GM21576 (cell line): ENCODE measurements around the gene IL26.

Experiments used
- ATAC-seq: cut with Tn5 transposase; IDR thresholded peaks from one replicate; pipeline ENCODE4 v1.9.1; 2021; ENCODE audit warnings: mild to moderate bottlenecking, moderate library complexity; ENCODE audit not compliant: unreplicated experiment

Gene IL26

GRCh38 chr12:68225576-68226476 is at the start of gene IL26:
TSS of gene IL26 (minus strand) at chr12:68225810. CDS start at chr12:68225756, 54 bp downstream.
- ATAC-seq = no peak

DNA sequence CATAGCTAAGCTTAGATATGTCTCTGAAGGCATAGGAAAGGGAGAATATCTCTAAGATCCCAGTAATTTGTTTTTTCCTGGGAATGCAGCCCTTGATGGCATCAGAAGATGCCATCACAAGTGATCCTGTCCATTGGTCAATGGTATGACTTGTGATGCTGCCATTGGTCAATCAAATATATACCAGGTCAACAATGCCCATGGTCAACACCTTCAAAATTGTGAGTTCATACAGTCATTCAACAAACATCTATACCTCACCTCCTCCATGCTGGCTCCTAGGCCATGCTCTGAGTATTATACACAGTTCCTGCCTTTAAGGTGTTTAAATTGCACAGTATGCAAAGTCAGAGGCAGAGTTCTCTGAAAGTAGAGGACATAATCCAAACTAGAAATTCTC is 47.1 kb upstream of the IL26 start:
- ATAC-seq = no peak

DNA sequence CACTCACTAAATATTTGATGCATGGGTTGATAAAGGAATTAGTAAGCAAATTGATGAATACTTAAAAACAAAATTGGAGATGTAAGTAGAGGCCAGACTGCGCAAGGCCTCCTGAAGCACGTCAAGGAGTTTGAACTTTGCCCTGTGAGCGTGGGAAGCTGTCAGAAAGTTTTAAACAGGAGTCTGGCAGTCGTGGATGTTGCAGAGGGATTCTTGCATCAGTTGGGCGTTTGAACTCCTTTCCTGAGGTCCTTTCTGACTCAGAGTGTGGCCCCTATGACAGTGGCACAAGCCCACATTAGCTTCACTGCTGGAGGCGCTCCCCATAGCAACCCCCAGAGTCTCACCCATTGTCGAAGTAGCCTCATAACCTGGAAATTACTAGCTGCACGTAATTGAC is 45.7 kb upstream of the IL26 start:
- no peak for ATAC-seq

DNA sequence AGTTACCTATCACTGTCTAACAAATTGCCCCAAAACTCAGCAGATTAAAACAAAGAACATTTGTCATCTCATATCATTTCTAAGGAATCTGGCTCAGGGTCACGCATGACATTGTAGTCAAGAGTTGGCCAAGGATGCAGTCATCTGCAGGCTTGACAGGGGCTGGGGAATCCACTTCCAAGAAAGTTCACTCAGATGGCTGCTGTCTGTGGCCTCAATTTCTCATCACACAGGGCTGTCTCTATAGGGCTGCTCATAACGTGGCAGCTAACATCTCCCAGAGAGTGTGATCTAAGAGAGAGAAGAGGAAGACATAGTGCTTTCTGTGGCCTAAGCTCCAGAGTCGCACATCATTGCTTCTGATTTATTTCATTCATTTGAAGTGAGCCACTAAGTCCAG is 44.7 kb upstream of the IL26 start:
- no peak for ATAC-seq

DNA sequence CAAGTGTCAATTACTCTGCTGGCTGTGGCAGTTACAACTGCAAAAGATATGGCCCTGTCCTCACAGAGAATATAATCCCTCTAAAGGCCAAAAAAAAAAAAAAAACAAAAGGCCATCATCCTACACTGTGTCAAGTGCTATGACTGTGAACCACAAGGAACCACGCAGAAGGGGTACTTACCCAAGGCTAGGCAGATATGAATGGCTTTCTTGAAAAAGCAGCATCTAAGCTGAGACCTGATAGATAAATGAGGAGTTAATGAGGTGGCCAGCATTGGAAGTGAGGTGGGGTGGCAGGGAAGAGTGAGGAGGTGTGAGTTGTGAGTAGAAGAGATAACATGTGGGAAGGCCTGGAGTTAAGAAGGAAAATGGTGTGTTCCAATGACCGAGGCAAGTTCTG is 44.2 kb upstream of the IL26 start:
- no peak for ATAC-seq

DNA sequence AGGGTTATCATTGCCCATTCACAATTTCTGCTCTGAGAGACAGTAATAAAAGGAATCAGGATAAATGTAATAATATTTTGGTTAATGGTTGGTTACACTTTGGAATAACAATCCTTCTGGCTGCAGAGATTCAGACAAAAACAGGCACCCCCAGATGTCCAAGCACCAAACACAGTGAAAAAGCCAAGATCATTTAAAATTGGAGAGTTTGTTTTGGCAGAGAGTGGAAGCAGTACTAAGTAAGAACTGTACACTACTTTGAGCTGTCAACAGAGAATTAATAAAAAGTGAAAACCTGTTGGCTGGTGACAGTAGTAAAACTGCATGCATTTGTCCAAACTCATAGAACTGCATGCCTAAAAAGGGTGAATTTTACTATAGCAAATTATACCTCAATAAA is 43.4 kb upstream of the IL26 start:
- no peak for ATAC-seq

GRCh38 chr12:68267892-68268396 is 42.3 kb upstream of the IL26 start:
- ATAC-seq = no peak

DNA sequence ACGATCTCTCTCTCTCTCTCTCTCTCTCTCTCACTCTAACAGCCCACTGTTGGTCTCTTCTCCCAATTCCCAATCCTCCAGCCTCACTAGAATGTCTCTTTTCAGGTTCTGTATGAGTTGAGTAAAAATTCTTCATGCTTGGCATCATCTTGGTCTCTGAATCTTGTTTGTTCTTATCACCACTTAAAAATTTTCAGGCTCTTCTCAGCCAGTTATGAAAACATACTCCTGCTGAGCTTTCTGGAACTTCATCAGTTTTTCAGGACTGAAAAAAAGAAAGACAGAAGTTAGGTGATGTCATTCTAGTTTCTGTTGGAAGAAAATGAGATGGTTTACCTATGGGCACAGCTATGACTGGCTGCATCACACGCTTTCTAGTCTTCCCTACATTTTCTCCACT is 39.2 kb upstream of the IL26 start:
- ATAC-seq = no peak

DNA sequence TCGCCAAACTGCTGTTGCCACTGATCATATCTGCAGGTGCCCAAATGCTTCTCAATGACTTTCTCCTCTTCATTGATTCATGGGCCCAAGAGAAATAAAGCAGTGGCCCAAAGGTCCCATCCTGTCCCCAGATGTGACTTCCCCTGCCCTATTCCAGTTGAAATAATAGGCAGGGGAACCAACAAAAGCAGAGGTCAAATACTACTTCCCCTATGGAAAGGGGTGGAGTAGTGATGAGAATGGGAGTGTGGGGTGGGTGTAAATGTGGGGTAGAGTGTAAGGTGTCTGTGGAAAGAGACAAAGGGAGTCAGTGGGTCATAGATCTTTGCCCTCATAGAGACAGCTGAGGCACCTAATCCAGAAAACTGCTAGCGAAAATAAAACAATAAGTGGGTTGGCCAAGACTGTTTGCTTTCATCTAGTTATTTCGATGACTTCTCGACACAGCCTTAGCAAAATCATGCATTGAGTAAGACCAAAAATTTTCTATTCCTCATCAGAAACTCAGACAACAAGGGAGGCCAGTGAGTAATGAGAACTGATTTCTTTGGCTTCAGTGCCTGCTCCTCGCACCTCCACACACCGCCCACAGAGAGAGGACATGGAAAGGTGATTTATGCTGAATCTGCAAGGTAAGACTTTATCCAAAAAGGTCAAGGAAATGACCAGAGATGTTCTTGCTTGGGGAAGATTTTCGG is 38.7 kb upstream of the IL26 start:
- ATAC-seq = no peak

GRCh38 chr12:68263366-68263765 is 37.8 kb upstream of the IL26 start:
- no peak for ATAC-seq

- no peak for ATAC-seq
Measured at GRCh38 chr12:68261896-68262295, 36.3 kb upstream of the IL26 start.

DNA sequence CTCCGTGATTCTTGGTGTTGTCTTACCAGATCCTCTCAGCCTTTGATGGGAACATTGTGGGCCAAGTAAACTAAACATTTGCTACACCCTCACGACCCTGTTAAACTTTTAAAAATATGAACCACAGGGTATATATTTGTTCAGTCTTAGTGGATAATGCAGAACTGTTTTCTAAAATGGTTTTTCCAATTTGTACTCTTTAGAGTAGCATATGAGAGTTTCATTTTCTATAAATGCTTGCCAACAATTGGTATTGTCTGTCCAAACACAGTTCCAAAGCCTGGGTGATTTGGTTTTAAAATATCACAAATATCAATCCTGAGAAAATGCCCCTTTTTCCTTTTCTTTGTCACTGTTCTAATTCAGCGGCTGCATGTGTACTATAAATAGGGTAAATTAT is 34.5 kb upstream of the IL26 start:
- ATAC-seq = no peak

- ATAC-seq = no peak
Measured at GRCh38 chr12:68259318-68259940, 33.8 kb upstream of the IL26 start.

GRCh38 chr12:68253504-68253903 is 27.9 kb upstream of the IL26 start, which contains the start of gene IL22:
TSS of gene IL22 (minus strand) at chr12:68253604. CDS start at chr12:68253448, 156 bp downstream.
- no peak for ATAC-seq

DNA sequence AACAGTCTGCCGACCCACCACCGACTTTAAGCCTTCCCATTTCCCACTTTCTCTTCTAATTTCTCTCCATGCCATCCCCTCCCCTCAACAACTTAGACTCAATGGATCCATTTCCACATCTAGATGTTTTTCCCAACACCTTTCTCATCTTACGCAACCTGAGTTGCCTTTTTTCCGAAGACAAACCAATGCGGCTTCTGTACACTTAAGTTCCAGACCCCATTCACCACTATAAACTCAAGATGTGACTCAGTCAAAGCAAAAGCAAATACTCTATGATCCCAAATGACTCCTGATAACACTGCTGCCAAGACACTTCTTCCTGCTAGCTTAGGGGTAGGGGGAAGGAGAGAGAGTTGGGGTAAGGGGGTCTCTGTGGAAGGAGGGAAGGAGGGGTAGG is 26.5 kb upstream of the IL26 start:
- ATAC-seq = no peak

DNA sequence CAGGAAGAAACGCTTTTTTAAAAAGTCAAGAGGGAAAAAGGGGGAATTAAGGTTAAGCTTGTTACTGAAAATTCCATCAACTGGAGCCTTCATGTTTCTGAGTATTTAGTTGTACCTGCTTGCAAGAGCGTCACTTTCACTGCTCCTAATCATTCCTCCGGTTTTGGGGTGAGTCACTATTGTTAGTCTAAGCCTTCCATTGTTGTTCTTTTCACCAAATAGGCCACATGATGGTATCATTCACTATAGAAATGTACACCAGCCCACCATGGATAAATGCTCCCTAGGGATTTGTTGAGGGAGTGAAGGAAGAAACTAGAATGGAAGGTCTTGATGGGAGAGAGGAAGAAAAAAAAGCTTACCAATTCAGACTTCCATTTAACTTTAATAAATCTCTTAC is 24.8 kb upstream of the IL26 start:
- ATAC-seq = no peak

DNA sequence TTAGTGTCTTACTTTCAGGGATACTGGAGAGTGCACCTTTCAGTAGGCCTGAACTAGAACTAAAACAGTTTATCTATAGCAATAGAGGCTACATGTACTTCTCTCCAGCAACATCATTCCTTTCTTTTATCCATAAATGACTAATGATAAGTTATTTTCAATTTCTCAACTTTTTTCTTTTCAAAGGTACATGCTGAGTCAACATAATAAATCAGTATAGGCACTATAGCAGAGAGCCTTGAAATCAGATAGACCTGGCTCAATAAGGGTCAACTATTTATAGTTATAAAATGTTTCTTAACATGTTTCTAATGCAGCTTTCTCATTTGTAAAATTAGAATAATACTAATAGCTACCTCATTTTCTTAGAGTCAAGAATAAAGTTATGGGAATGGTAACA is 22.2 kb upstream of the IL26 start:
- no peak for ATAC-seq

DNA sequence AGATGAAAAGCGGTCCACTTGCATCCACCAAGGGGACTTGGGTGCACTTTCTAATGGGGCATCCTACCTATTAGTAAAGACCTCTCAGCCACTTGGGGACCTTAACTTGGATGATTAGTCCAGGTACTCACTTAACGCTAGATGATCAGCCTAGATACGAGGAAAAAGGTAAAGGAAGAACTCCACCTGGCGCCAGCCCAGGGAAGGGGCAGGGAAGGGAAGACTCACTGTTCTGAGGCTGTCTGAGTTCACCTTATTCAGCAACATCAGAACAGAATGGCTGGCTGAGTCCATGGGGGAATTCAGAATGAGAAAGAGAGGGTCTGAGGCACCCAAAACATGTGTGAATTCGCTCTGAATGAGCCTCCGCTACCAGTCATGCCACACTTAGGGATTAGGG is 20.7 kb upstream of the IL26 start:
- no peak for ATAC-seq

GRCh38 chr12:68245180-68246021 is 19.8 kb upstream of the IL26 start:
- no peak for ATAC-seq

DNA sequence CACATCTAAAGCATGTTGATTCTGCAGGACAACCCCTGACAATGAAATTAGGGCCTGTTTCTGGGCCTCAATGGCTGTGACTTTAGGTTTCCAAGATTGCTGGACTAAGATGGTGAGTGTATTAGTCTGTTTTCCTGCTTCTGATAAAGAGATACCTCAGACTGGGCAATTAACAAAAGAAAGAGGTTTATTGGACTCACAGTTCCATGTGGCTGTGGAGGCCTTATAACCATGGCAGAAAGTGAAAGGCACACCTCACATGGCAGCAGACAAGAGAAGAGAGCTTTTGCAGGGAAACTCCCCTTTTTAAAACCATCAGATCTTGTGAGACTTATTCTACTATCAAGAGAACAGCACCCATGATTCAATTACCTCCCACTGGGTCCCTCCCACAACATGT is 17.2 kb upstream of the IL26 start:
- no peak for ATAC-seq

DNA sequence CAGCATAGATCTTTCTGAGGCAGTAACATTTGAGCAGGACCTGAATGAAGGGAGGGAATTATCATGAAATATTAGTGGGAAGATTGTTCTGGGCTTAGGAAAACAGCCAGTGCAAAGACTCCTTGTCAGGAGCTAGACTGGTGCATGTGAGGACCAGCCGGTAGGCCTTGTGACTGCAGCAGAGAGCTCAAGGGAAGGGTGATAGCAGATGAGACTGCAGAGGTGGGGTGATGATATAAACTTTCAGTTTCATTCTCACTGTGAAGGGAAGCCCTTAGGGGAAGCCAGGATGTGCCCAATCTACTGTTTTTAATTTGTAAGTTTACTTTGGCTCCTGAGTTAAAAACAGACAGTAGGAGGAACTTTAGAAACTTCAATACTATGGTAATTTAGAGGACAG is 15.4 kb upstream of the IL26 start:
- ATAC-seq = peak; percentile 97
